K562 (cell line): ENCODE measurements around the gene CISD2. TPM values are rescaled to one million over a fixed set of nuclear protein-coding genes. Genes with fewer than 3 reads are reported as not detected.

Experiments
- ATAC-seq: fragments of 200-7000 bp; cut with Tn5 transposase; 3 replicates; pipeline ENCODE4 v1.9.1; 2020; ENCODE audit warnings: moderate library complexity
- BruUV-seq: library from RNA; stranded (reverse); fragments of 400-500 nt; replicated peaks from 2 replicates; lab custom pipeline; 2021; lab: Mats Ljungman, UMichigan
- CTCF ChIA-PET: fragments of 300-600 bp; formaldehyde crosslinking; extraction: SDS; loops from one replicate; lab custom pipeline; 2021; ENCODE audit warnings: low intra/inter-chr PET ratio; lab: Yijun Ruan, JAX
- POLR2A ChIA-PET: fragments of 300-600, 350-650 bp; sonication (Branson Sonifier 250); formaldehyde crosslinking; extraction: SDS; loops from one replicate; lab custom pipeline; 2021; ENCODE audit warnings: antibody characterized with exemption, inconsistent platforms; lab: Yijun Ruan, JAX
- DNase-seq, 4 experiments: peaks; one replicate each; pipeline versions ENCODE4 v3.0.0 to v3.0.0-alpha.2; 2011 to 2018; ENCODE audit warnings: low spot score in 3 of 4, mixed read lengths in 3 of 4; ENCODE audit errors: extremely low read depth in 1 of 4
- FAIRE-seq: peaks from 2 replicates; lab custom pipeline; 2011; peaks lifted over from hg19 to GRCh38; lab: Jason Lieb, UNC
- H2AFZ ChIP-seq: 2 replicates; pipeline ENCODE4 v1.6.0; 2011; ENCODE audit warnings: low read depth, low read length, control low read depth, inconsistent platforms
- H3K27ac ChIP-seq: fragments of 200-600 bp; 3 replicates; pipeline ENCODE4 v1.8.0; 2011; ENCODE audit warnings: low read depth, mild to moderate bottlenecking, control low read depth, inconsistent platforms, low read length, moderate library complexity, mixed read lengths; ENCODE audit errors: extremely low read depth
- H3K27me3 ChIP-seq, 2 experiments: fragments of 300-600 bp in 1 of 2; 2 replicates in 1 of 2; 3 replicates in 1 of 2; pipeline versions ENCODE4 v1.6.0 to v1.8.0; 2011; ENCODE audit warnings: inconsistent platforms in 2 of 2, low read length in 2 of 2, mild to moderate bottlenecking in 1 of 2, mixed read lengths in 1 of 2, moderate library complexity in 1 of 2; ENCODE audit not compliant: control insufficient read depth in 2 of 2, insufficient read depth in 2 of 2
- H3K36me3 ChIP-seq: fragments of 300-600 bp; 3 replicates; pipeline ENCODE4 v1.8.0; 2011; ENCODE audit warnings: mild to moderate bottlenecking, low read length, inconsistent platforms; ENCODE audit not compliant: control insufficient read depth, insufficient read depth
- H3K4me1 ChIP-seq, 2 experiments: fragments of 200-600 bp in 1 of 2; replicated peaks in 1 of 2; 2 replicates in 1 of 2; 3 replicates in 1 of 2; pipeline versions ENCODE4 v1.5.1 to v1.8.0; 2011; ENCODE audit warnings: inconsistent platforms in 2 of 2, low read length in 2 of 2, mild to moderate bottlenecking in 1 of 2, mixed read lengths in 1 of 2, moderate library complexity in 1 of 2; ENCODE audit not compliant: control insufficient read depth in 2 of 2, insufficient read depth in 2 of 2
- H3K4me2 ChIP-seq: 2 replicates; pipeline ENCODE4 v1.6.1; 2011; ENCODE audit warnings: low read length, control low read depth, inconsistent platforms, mixed read lengths; ENCODE audit not compliant: insufficient read depth
- H3K4me3 ChIP-seq: fragments of 200-600 bp; sonication (generic), shearing (Covaris generic); 2 replicates; pipeline ENCODE4 v1.5.1; 2016; ENCODE audit warnings: control low read depth, inconsistent platforms
- H3K79me2 ChIP-seq: fragments of 200-600 bp; 3 replicates; pipeline ENCODE4 v1.8.0; 2011; ENCODE audit warnings: low read length, inconsistent platforms; ENCODE audit not compliant: control insufficient read depth, insufficient read depth
- H3K9ac ChIP-seq, 2 experiments: 2 replicates each; pipeline versions ENCODE4 v1.6.0 to v1.6.1; 2011; ENCODE audit warnings: low read depth in 2 of 2, low read length in 2 of 2, control low read depth in 1 of 2, inconsistent platforms in 1 of 2, mild to moderate bottlenecking in 1 of 2, mixed read lengths in 1 of 2; ENCODE audit not compliant: insufficient read depth in 1 of 2
- H3K9me1 ChIP-seq: one replicate; pipeline ENCODE4 v1.6.0; 2011; ENCODE audit warnings: inconsistent platforms, mild to moderate bottlenecking, low read length, moderate library complexity; ENCODE audit not compliant: control insufficient read depth, insufficient read depth
- H3K9me3 ChIP-seq: replicated peaks from 2 replicates; pipeline ENCODE4 v1.5.1; 2011; ENCODE audit warnings: low read depth, low read length, inconsistent platforms; ENCODE audit not compliant: control insufficient read depth, insufficient read depth
- H4K20me1 ChIP-seq: replicated peaks from 2 replicates; pipeline ENCODE4 v1.6.1; 2011; ENCODE audit warnings: low read length, inconsistent platforms, mixed read lengths; ENCODE audit not compliant: control insufficient read depth, insufficient read depth
- AFF1 ChIP-seq, 2 experiments: fragments of 450-650 bp; IDR thresholded peaks; 2 replicates each; pipeline ENCODE4 v1.6.1; 2018; ENCODE audit warnings: mild to moderate bottlenecking in 2 of 2, low read depth in 1 of 2; ENCODE audit not compliant: partially characterized antibody in 2 of 2
- BCL6 ChIP-seq: fragments of 250-450 bp; sonication (Bioruptor Pico); IDR thresholded peaks from 2 replicates; pipeline ENCODE4 v1.4.0; 2020
- BRF2 ChIP-seq: IDR thresholded peaks from 3 replicates; pipeline ENCODE4 v1.6.1; 2011; ENCODE audit warnings: borderline replicate concordance, mild to moderate bottlenecking; ENCODE audit not compliant: insufficient read length, insufficient read depth
- CBFB ChIP-seq: sonication (generic); formaldehyde crosslinking; IDR thresholded peaks from 2 replicates; pipeline ENCODE4 v1.4.0; 2020; ENCODE audit warnings: mild to moderate bottlenecking, missing genetic modification reagents
- CBX1 ChIP-seq: sonication (generic); IDR thresholded peaks from 2 replicates; pipeline ENCODE4 v1.6.1; 2016; ENCODE audit warnings: antibody characterized with exemption, low read depth, mild to moderate bottlenecking
- HMBOX1 ChIP-seq: sonication (generic); IDR thresholded peaks from 2 replicates; pipeline ENCODE4 v1.6.1; 2016
- HNRNPUL1 ChIP-seq: fragments of 200-400 bp; formaldehyde crosslinking; IDR thresholded peaks from 2 replicates; pipeline ENCODE4 v1.6.1; 2017; ENCODE audit warnings: low read length
- NCOA2 ChIP-seq, 2 experiments: fragments of 450-650 bp; IDR thresholded peaks; 2 replicates each; pipeline ENCODE4 v1.6.1; 2018; ENCODE audit warnings: mild to moderate bottlenecking in 2 of 2, moderate library complexity in 1 of 2; ENCODE audit not compliant: partially characterized antibody in 2 of 2
- NKRF ChIP-seq: fragments of 450-650 bp; IDR thresholded peaks from 2 replicates; pipeline ENCODE4 v1.6.1; 2016; ENCODE audit warnings: borderline replicate concordance
- TSC22D4 ChIP-seq: fragments of 450-650 bp; IDR thresholded peaks from 2 replicates; pipeline ENCODE4 v1.6.1; 2016; ENCODE audit warnings: missing genetic modification characterization, missing biosample characterization, control low read depth
- ZNF121 ChIP-seq: sonication (generic); formaldehyde crosslinking; conservative IDR thresholded peaks from 2 replicates; pipeline ENCODE4 v1.8.0; 2022; ENCODE audit warnings: missing genetic modification reagents
- ZNF316 ChIP-seq: fragments of 450-650 bp; IDR thresholded peaks from 2 replicates; pipeline ENCODE4 v1.6.1; 2016
- WGBS: fragments of 100-300 bp; shearing (Covaris generic); methylation state at CpG from one replicate; pipeline ENCODE4 v1.1.6; 2016; ENCODE audit warnings: low coverage, mixed read lengths; ENCODE audit not compliant: insufficient coverage; ENCODE audit errors: missing lambda C conversion rate; 5-methylcytosine and 5-hydroxymethylcytosine counted together
- in situ Hi-C: fragments of 300-500 bp; cut with MboI; formaldehyde crosslinking; loops from 4 replicates; pipeline ENCODE4 v1.15.0; 2018; ENCODE audit warnings: inconsistent platforms, mixed read lengths
- intact Hi-C: fragments of 100-400 bp; cut with micrococcal nuclease; formaldehyde crosslinking; loops from 2 replicates; pipeline ENCODE4 v1.14.2; 2022
- polyA plus RNA-seq, 8 experiments: library from polyadenylated mRNA; depleted of rRNA in 4 of 8; stranded (reverse) in 5 of 8; unstranded in 3 of 8; fragments of >200 nt; fragmentation: Nextera tagmentation in 2 of 8; fragmentation: Illumina TruSeq in 1 of 8; extraction: Ambion mirVana in 2 of 8; extraction: Trizol in 1 of 8; gene quantifications; 2 replicates each; pipeline versions ENCODE4 v1.2.1 to v1.2.3, GENCODE V29; 2011 to 2014; ENCODE audit warnings: inconsistent platforms in 1 of 8, missing spikeins in 1 of 8
- total RNA-seq, 7 experiments: library from RNA; depleted of rRNA in 6 of 7; stranded (reverse); fragments of >200 nt in 6 of 7; fragmentation: Illumina TruSeq in 2 of 7; extraction: Trizol in 2 of 7; gene quantifications; 2 replicates each; pipeline versions ENCODE4 v1.2.1 to v1.2.3, GENCODE V29; 2011 to 2021; ENCODE audit warnings: low replicate concordance in 1 of 7

Gene CISD2
- total and polyA plus RNA-seq, 9 of the 15 experiments (the other 6 are each of a cell fraction or from before 2014, with no cell fraction given), result 37.8 to 91.4 (median 59.8) TPM

GRCh38 chr4:102843938-102844337, 24.9 kb upstream of the CISD2 start (continued):
- TF ChIP-seq NKRF, result no peak
- TF ChIP-seq ZNF316, result no peak
- TF ChIP-seq NCOA2 (IDR thresholded peaks at IDR 0.05; ENCODE audit: partially characterized antibody in 2 of 2), result no peak
- no peak for TF ChIP-seq TSC22D4 (tag)
- no peak for TF ChIP-seq BRF2
- no peak for TF ChIP-seq CBFB (CRISPR knock-in tag)

GRCh38 chr4:102847687-102848086, 21.1 kb upstream of the CISD2 start:
- in situ Hi-C loops (no loop called here), intact Hi-C loops (no loop called here)
- Histone ChIP-seq H4K20me1 (no peaks in the 10 kb centered on the region), H3K27ac (no peak overlapping the region), H3K4me2 (no peak overlapping the region), H2AFZ (no peak overlapping the region), H3K27me3 (no peaks in the 10 kb centered on the region), H3K4me1 (no peaks in the 10 kb centered on the region), H3K9ac (no peak overlapping the region), H3K9me1 (no peaks in the 10 kb centered on the region), H3K4me3 (no peak overlapping the region), H3K9me3 (no peaks in the 10 kb centered on the region), H3K79me2 (no peaks in the 10 kb centered on the region; the same call in 2 of the 3 replicates), H3K36me3 (no peaks in the 10 kb centered on the region; the same call in 2 of the 3 replicates)
- ChIA-PET POLR2A (interaction anchor here (0.6 to 1.3 kb wide), 2 partner anchors 20 to 38 kb away, joined by 4 read pairs; no protein-coding TSS in a partner anchor), CTCF (no interaction called here)
- no TSS peak for BruUV-seq
- DNase-seq (no peak), ATAC-seq (no peak), FAIRE-seq (no peak)
- TF ChIP-seq HNRNPUL1 (no peak), BCL6 (CRISPR knock-in tag) (no peak), CBX1 (no peak), ZNF121 (CRISPR knock-in tag) (peak; percentile 96), HMBOX1 (no peak), AFF1 (IDR thresholded peaks at IDR 0.05; ENCODE audit: low read depth in 1 of 2, partially characterized antibody in 2 of 2) (no peak)
- WGBS, result 96% methylated on average over 8 of the region's 8 CpGs
